ENCODE data around the gene SINHCAF.

- TF ChIP-seq TAF1 (IDR thresholded peaks at IDR 0.05; ENCODE audit: borderline replicate concordance, low read depth, low read length) (no peak), POLR2A (IDR thresholded peaks at IDR 0.05; ENCODE audit: low read depth, low read length) (no peak)
Observed at GRCh38 chr12:31232361-31232965, 93.5 kb downstream of the SINHCAF start.

All from GM12892 (cell line).